ENCODE data around the gene USP30. TPM values are rescaled to one million over a fixed set of nuclear protein-coding genes. Genes with fewer than 3 reads are reported as not detected.
"Not testable (repeated sequence)": the region's sequence is repeated elsewhere in the genome, so short reads cannot be mapped to it uniquely, and the experiment has no call there.

Gene USP30
- total RNA-seq, 1 experiment from 2014 or later, result 7.8 TPM

GRCh38 chr12:109027767-109028166 lies 24.6 kb upstream of the USP30 start:
- Histone ChIP-seq H4K91ac (ENCODE audit: insufficient read length, low read depth, low read length) (no peak overlapping the region), H3K4ac (ENCODE audit: low read depth, low read length) (no peak overlapping the region), H2BK5ac (ENCODE audit: insufficient read length, low read length) (no peak overlapping the region), H2BK12ac (ENCODE audit: insufficient read length, low read depth, low read length) (no peak overlapping the region), H2BK15ac (ENCODE audit: low read depth, low read length) (no peak overlapping the region), H3K27ac (ENCODE audit: insufficient read length, low read depth, low read length) (no peak overlapping the region), H4K8ac (replicated peaks; ENCODE audit: insufficient read length, low read depth, low read length) (no peak overlapping the region), H3K27me3 (ENCODE audit: insufficient read depth, low read length) (no peaks in the 10 kb centered on the region), H3K56ac (ENCODE audit: insufficient read length, low read depth, low read length) (no peak overlapping the region), H4K5ac (ENCODE audit: insufficient read length, low read depth, low read length) (no peak overlapping the region), H2BK20ac (ENCODE audit: low read depth, low read length, poor library complexity, severe bottlenecking) (no peak overlapping the region), H3K23me2 (ENCODE audit: insufficient read length, low read depth, low read length, poor library complexity, severe bottlenecking) (no peaks in the 10 kb centered on the region), H3K23ac (ENCODE audit: insufficient read length, low read depth, low read length) (no peak overlapping the region), H2AFZ (ENCODE audit: low read length) (no peak overlapping the region), H3K4me2 (ENCODE audit: insufficient read depth, insufficient read length, low read length) (no peak overlapping the region), H3K79me1 (ENCODE audit: insufficient read depth, low read depth, low read length, poor library complexity, severe bottlenecking) (no peaks in the 10 kb centered on the region), H3K9me3 (ENCODE audit: control insufficient read depth, low read depth, low read length) (no peaks in the 10 kb centered on the region), H3K9ac (ENCODE audit: extremely low read depth, insufficient read length, low read length) (no peak overlapping the region), H3K79me2 (ENCODE audit: insufficient read depth, low read length) (no peaks in the 10 kb centered on the region), H3T11ph (ENCODE audit: low read length) (no peak overlapping the region), H4K20me1 (ENCODE audit: control insufficient read depth, insufficient read depth, insufficient read length) (no peaks in the 10 kb centered on the region), H2BK120ac (ENCODE audit: low read depth, low read length, poor library complexity, severe bottlenecking) (no peak overlapping the region), H2AK5ac (ENCODE audit: insufficient read length, low read length) (no peak overlapping the region), H3K14ac (ENCODE audit: insufficient read depth, low read length) (no peak overlapping the region), H3K18ac (ENCODE audit: insufficient read length, low read depth, low read length) (no peak overlapping the region), H3K4me1 (ENCODE audit: insufficient read depth, low read length) (no peaks in the 10 kb centered on the region)
- peaks cover 0 to 4% of the 10 kb centered on the region in 2 experiments; a peak in 3 of 5 replicates for H3K9me3 Mint-ChIP-seq
- H3K4me3 Mint-ChIP-seq, result no peak overlapping the region
- H3K4me1 Mint-ChIP-seq, result no peaks in the 10 kb centered on the region
- DNase-seq, result no peak
- peaks cover 16% of the 10 kb centered on the region for H3K27me3 Mint-ChIP-seq (ENCODE audit: low read depth)
- no peaks in the 10 kb centered on the region; a peak in 2 of 7 replicates for H3K36me3 Mint-ChIP-seq (ENCODE audit: insufficient read depth in 1 of 3, low read depth in 3 of 3)
- TF ChIP-seq, protein P1, sequence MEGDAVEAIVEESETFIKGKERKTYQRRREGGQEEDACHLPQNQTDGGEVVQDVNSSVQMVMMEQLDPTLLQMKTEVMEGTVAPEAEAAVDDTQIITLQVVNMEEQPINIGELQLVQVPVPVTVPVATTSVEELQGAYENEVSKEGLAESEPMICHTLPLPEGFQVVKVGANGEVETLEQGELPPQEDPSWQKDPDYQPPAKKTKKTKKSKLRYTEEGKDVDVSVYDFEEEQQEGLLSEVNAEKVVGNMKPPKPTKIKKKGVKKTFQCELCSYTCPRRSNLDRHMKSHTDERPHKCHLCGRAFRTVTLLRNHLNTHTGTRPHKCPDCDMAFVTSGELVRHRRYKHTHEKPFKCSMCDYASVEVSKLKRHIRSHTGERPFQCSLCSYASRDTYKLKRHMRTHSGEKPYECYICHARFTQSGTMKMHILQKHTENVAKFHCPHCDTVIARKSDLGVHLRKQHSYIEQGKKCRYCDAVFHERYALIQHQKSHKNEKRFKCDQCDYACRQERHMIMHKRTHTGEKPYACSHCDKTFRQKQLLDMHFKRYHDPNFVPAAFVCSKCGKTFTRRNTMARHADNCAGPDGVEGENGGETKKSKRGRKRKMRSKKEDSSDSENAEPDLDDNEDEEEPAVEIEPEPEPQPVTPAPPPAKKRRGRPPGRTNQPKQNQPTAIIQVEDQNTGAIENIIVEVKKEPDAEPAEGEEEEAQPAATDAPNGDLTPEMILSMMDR (conservative IDR thresholded peaks at IDR 0.05), result no peak
- no CpG with 5 or more reads among the region's 1 CpG for WGBS (ENCODE audit: extremely low coverage, insufficient read length, low lambda C conversion rate)
- H3K27ac Mint-ChIP-seq, result no peak overlapping the region

GRCh38 chr12:109028624-109029023 lies 23.8 kb upstream of the USP30 start:
- not testable (repeated sequence) for H3K79me1 ChIP-seq (ENCODE audit: insufficient read depth, low read depth, low read length, poor library complexity, severe bottlenecking); H3T11ph ChIP-seq (ENCODE audit: low read length); H3K27me3 ChIP-seq (ENCODE audit: insufficient read depth, low read length); H3K56ac ChIP-seq (ENCODE audit: insufficient read length, low read depth, low read length); H4K8ac ChIP-seq (replicated peaks; ENCODE audit: insufficient read length, low read depth, low read length); H3K27ac ChIP-seq (ENCODE audit: insufficient read length, low read depth, low read length); H3K4me3 Mint-ChIP-seq; H3K18ac ChIP-seq (ENCODE audit: insufficient read length, low read depth, low read length); H4K5ac ChIP-seq (ENCODE audit: insufficient read length, low read depth, low read length); H3K9me3 ChIP-seq (ENCODE audit: control insufficient read depth, low read depth, low read length); H3K9ac ChIP-seq (ENCODE audit: extremely low read depth, insufficient read length, low read length); H2BK15ac ChIP-seq (ENCODE audit: low read depth, low read length); H4K91ac ChIP-seq (ENCODE audit: insufficient read length, low read depth, low read length); H3K4me1 ChIP-seq (ENCODE audit: insufficient read depth, low read length); H2BK120ac ChIP-seq (ENCODE audit: low read depth, low read length, poor library complexity, severe bottlenecking); H3K23me2 ChIP-seq (ENCODE audit: insufficient read length, low read depth, low read length, poor library complexity, severe bottlenecking); H3K79me2 ChIP-seq (ENCODE audit: insufficient read depth, low read length); DNase-seq; H3K4me2 ChIP-seq (ENCODE audit: insufficient read depth, insufficient read length, low read length); H4K20me1 ChIP-seq (ENCODE audit: control insufficient read depth, insufficient read depth, insufficient read length); H3K9me3 Mint-ChIP-seq; H3K4ac ChIP-seq (ENCODE audit: low read depth, low read length); H2BK20ac ChIP-seq (ENCODE audit: low read depth, low read length, poor library complexity, severe bottlenecking); H3K27ac Mint-ChIP-seq; H3K14ac ChIP-seq (ENCODE audit: insufficient read depth, low read length); H3K36me3 Mint-ChIP-seq (ENCODE audit: insufficient read depth in 1 of 3, low read depth in 3 of 3); H3K23ac ChIP-seq (ENCODE audit: insufficient read length, low read depth, low read length); H2BK5ac ChIP-seq (ENCODE audit: insufficient read length, low read length); H2AK5ac ChIP-seq (ENCODE audit: insufficient read length, low read length); H2BK12ac ChIP-seq (ENCODE audit: insufficient read length, low read depth, low read length); H2AFZ ChIP-seq (ENCODE audit: low read length); H3K4me1 Mint-ChIP-seq
- peaks cover 16% of the 10 kb centered on the region for H3K27me3 Mint-ChIP-seq (ENCODE audit: low read depth)
- WGBS (ENCODE audit: extremely low coverage, insufficient read length, low lambda C conversion rate), result no CpG with 5 or more reads among the region's 3 CpGs
